HFF-Myc (cell line): Measurements from ENCODE around the gene NEURL1.
"Not testable (repeated sequence)": the region's sequence is repeated elsewhere in the genome, so short reads cannot be mapped to it uniquely, and the experiment has no call there.

ENCODE experiments used
- DNase-seq: peaks from one replicate; pipeline ENCODE4 v3.0.0-alpha.2; 2011; ENCODE audit warnings: low read depth; ENCODE audit errors: extremely low read depth
- H3K4me3 ChIP-seq: replicated peaks from 2 replicates; pipeline ENCODE4 v1.5.1; 2011; ENCODE audit warnings: low read depth, mild to moderate bottlenecking, control low read depth, low read length
- TF ChIP-seq, protein P1 (sequence below): IDR thresholded peaks from 2 replicates; pipeline ENCODE4 v1.5.1; 2012; ENCODE audit warnings: mild to moderate bottlenecking, low read depth, low read length, control low read depth; ENCODE audit errors: missing control alignments

Gene NEURL1

DNA sequence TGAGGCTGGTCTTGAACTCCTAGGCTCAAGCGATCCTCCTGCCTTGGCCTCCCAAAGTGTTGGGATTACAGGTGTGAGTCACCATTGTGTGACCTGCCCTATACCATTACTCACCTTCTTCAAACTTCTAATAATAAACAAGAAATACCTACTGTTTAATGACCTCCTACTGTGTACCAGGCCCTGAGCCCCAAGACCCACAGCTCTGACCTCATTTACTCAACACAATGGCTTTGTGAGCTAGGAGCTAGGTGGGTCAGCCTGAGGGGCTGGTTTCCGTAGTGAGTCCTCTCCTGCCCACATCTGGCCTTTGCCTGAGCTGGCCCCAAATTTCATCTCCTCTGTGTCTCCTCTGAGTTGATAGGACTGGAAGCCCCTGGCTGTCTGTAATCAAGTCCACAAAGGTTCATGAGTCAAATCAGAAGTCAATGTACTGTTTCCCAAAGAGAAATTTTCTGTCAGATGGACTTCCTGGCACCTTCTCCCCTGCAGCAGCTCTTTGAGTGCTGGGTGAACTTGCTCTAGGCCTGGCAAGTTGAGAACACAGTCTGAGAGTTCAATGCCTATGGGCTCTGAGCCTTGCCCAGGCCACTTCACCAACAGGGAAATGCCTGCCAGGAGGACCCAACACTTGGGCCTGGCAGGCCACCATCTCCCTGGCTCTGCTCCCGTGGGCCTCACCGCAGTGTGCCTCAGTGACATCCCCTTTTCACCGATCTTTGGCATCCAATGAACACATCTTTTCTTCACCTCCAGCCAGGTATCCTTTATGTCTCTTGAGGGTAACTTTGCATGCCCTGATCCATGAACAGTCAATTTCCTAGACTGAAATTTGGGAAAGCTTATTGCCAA is 24.0 kb downstream of the NEURL1 start:
- no peak overlapping the region for H3K4me3 ChIP-seq
- TF ChIP-seq, protein P1, sequence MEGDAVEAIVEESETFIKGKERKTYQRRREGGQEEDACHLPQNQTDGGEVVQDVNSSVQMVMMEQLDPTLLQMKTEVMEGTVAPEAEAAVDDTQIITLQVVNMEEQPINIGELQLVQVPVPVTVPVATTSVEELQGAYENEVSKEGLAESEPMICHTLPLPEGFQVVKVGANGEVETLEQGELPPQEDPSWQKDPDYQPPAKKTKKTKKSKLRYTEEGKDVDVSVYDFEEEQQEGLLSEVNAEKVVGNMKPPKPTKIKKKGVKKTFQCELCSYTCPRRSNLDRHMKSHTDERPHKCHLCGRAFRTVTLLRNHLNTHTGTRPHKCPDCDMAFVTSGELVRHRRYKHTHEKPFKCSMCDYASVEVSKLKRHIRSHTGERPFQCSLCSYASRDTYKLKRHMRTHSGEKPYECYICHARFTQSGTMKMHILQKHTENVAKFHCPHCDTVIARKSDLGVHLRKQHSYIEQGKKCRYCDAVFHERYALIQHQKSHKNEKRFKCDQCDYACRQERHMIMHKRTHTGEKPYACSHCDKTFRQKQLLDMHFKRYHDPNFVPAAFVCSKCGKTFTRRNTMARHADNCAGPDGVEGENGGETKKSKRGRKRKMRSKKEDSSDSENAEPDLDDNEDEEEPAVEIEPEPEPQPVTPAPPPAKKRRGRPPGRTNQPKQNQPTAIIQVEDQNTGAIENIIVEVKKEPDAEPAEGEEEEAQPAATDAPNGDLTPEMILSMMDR, result no peak
- DNase-seq, result no peak

DNA sequence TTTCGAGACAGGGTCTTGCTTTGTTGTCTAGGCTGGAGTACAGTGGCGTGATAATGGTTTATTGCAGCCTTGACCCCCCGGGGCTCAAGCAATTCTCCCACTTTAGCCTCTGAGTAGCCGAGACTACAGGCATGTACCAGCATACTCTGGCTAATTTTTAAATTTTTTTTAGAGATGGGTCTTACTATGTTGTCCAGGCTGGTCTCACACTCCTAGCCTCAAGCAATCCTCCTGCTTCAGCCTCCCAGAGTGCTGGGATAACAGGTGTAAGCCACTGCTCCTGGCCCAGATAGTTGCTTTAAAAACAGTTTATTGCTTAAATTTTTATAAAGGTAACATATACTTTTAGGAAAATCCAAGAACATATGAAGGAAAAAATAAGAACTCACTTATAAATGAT is 26.3 kb downstream of the NEURL1 start:
- TF ChIP-seq, protein P1, result no peak
- H3K4me3 ChIP-seq, result no peak overlapping the region
- DNase-seq, result no peak

DNA sequence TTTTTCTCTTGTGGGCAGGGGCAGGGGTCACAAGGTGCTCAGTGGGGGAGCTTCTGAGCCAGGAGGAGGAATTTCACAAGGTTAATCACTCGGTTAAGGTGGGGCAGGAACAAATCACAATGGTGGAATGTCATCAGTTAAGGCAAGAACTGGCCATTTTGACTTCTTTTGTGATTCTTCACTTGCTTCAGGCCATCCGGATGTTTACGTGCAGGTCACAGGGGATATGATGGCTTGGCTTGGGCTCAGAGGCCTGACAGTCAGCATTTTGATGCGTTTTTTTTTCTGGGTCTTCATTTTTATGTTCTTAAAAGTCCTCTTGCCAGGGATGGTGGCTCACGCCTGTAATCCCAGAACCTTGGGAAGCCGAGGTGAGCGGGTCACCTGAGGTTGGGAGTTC is 28.5 kb downstream of the NEURL1 start:
- not testable (repeated sequence) for H3K4me3 ChIP-seq, DNase-seq

DNA sequence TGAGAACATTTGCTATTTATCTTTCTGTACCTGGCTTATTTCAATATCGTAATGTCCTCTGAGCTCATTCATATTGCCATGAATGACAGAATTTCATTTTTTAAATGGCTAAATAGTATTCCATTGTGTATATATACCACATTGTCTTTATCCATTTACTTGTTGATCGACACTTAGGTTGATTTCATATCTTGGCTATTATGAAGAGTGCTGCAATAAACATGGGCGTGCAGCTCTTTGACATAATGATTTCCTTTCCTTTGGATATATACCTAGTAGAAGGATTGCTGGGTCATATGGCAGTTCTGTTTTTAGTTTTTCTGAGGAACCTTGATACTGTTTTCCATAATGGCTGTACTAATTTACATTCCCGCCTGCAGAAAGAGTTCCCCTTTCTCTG is 30.2 kb downstream of the NEURL1 start:
- DNase-seq, result no peak
- TF ChIP-seq, protein P1, result no peak
- no peak overlapping the region for H3K4me3 ChIP-seq

DNA sequence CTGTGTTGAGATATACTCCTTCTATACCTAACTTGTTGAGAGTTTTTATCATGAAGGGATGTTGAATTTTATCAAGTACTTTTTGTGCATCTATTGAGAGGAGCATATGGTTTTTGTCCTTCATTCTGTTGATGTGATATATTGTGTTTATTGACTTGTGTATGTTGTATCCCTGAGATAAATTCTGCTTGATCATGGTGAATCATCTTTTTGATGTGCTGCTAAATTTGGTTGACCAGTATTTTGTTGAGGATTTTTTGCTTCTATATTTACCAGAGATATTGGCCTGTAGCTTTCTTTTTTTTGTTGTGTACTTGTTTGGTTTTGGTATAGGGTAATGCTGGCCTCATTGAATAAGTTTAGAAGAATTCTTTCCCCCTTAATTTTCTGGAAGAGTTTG is 32.4 kb downstream of the NEURL1 start:
- TF ChIP-seq, protein P1, result no peak
- H3K4me3 ChIP-seq, result no peak overlapping the region
- DNase-seq, result no peak

DNA sequence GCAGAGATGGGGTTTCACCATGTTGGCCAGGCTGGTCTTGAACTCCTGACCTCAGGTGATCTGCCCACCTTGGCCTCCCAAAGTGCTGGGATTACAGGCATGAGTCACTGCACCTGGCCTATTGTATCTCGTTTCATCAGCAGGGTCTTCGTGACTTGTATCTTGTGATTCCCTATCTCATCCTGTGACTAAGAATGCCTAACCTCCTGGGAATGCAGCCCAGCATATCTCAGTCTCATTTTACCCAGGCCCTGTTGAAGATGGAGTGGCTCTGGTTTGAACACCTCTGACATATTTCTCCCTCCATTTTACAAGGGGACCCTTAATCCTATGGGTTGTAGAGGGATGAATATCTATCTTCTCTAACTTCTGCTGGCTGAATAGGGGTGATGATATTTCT is 34.0 kb downstream of the NEURL1 start:
- DNase-seq, H3K4me3 ChIP-seq: not testable (repeated sequence)

DNA sequence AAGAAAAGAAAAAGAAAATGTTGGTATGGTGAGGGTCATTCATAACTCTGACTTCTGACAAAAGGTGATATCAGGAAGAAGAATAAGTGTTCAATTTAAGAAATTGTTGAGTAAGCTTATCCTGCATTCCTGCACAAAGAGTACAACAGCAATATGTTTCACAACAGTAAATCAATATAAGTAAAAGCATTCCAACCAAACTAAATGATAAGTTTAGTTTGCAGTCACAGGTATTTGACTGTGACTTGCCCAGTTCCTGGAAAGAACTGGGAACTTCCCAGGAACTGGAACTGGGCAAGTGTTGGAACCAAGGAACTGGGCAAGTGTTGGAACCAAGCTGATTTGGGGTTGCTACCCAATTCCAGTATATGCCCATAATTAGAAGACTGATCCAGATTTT is 35.0 kb downstream of the NEURL1 start:
- no peak overlapping the region for H3K4me3 ChIP-seq
- no peak for DNase-seq
- TF ChIP-seq, protein P1, result no peak

DNA sequence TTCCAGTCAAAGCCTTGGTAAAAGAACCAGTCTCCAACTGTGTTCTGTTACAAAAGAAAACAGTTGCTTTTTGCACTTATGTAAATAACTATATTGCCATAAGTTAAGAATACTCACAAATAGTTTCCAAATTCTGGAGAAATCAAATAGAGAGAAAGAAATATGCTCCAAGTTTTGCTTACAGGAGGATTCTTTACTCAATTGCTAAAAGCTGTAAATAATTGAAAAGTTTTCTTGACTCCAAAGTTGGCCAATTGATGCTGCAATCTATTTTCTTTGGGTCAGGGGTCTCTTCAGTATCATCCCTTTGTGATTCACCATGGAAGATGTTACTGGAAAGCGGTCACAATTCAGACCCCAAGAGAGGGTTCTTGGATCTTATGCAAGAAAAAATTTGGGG is 36.0 kb downstream of the NEURL1 start:
- no peak for DNase-seq
- TF ChIP-seq, protein P1, result no peak
- H3K4me3 ChIP-seq, result no peak overlapping the region
